BJ (cell line): ENCODE measurements around the gene C8B. TPM values are rescaled to one million over a fixed set of nuclear protein-coding genes. Genes with fewer than 3 reads are reported as not detected.

ENCODE experiments used
- CTCF ChIA-PET: fragments of 350-600 bp; formaldehyde crosslinking; extraction: SDS; loops from one replicate; lab custom pipeline; 2021; ENCODE audit warnings: antibody characterized with exemption, inconsistent platforms; lab: Yijun Ruan, JAX
- POLR2A ChIA-PET: fragments of 300-600 bp; sonication (Branson Sonifier 250); formaldehyde crosslinking; extraction: SDS; loops from one replicate; lab custom pipeline; 2021; ENCODE audit warnings: antibody characterized with exemption; lab: Charles Lee
- DNase-seq: peaks from one replicate; pipeline ENCODE4 v3.0.0-alpha.2; 2011; ENCODE audit warnings: low read depth
- H3K27me3 ChIP-seq: 2 replicates; pipeline ENCODE4 v1.6.0; 2011; ENCODE audit warnings: low read length; ENCODE audit not compliant: control insufficient read depth, insufficient read depth
- H3K36me3 ChIP-seq: 2 replicates; pipeline ENCODE4 v1.5.1; 2011; ENCODE audit warnings: low read length; ENCODE audit not compliant: control insufficient read depth, insufficient read depth
- H3K4me3 ChIP-seq: 2 replicates; pipeline ENCODE4 v1.5.1; 2011; ENCODE audit warnings: low read depth, mild to moderate bottlenecking, control low read depth, low read length
- polyA plus RNA-seq: library from polyadenylated mRNA; depleted of rRNA; stranded (reverse); fragments of >200 nt; gene quantifications from 2 replicates; pipeline ENCODE4 v1.2.3, GENCODE V29; 2011
- TF ChIP-seq, protein P1 (sequence below): IDR thresholded peaks from 2 replicates; pipeline ENCODE4 v1.5.1; 2011; ENCODE audit warnings: low read depth, mild to moderate bottlenecking, control low read depth, inconsistent platforms, low read length, moderate library complexity; ENCODE audit not compliant: insufficient read depth

C8B gene
- polyA plus RNA-seq, 1 experiment = not detected

DNA sequence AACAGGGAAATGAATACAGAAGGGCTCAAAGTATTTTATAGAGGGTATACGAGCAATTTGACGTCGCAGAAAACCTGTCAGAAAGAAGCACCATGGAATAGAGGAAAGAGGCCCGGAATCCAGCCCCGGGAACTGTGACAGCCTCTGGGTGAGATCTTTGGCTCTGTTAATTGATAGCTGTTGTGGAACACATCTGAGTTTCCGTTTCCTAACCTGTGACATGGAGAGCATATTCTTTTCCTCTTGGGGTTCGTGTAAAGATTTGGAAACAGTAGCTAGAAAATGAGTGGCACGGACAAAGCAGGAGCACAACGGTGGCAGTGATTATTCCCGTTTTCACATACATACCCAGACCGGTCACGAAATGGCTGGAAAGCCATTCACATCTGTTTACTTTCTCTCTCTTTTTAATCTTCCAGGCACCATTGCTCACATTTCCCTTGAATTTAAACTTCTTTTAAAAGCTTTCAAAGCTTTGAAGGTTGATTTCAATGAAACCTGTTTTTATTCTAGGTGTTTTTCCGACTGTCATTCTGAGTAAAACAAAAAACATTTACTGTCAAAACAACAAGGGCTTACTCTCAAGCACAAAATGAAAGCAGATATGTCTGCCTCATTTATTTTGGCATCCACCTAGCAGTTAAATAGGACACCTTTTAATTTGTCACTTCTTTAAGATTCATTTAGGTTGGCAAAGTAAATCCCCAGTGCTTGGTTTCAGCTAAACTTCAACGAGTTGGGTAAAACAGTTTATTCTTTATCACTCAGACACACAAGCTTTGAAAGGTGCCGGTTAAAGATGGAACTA, 26.7 kb upstream of the C8B start:
- Histone ChIP-seq H3K4me3 (no peak overlapping the region), H3K27me3 (no peaks in the 10 kb centered on the region), H3K36me3 (no peaks in the 10 kb centered on the region)
- DNase-seq = no peak
- POLR2A ChIA-PET = no interaction called here
- CTCF ChIA-PET = interaction anchor here (0.6 kb wide), 1 partner anchor 554 kb away, joined by 3 read pairs; no protein-coding TSS in a partner anchor
- TF ChIP-seq, protein P1, sequence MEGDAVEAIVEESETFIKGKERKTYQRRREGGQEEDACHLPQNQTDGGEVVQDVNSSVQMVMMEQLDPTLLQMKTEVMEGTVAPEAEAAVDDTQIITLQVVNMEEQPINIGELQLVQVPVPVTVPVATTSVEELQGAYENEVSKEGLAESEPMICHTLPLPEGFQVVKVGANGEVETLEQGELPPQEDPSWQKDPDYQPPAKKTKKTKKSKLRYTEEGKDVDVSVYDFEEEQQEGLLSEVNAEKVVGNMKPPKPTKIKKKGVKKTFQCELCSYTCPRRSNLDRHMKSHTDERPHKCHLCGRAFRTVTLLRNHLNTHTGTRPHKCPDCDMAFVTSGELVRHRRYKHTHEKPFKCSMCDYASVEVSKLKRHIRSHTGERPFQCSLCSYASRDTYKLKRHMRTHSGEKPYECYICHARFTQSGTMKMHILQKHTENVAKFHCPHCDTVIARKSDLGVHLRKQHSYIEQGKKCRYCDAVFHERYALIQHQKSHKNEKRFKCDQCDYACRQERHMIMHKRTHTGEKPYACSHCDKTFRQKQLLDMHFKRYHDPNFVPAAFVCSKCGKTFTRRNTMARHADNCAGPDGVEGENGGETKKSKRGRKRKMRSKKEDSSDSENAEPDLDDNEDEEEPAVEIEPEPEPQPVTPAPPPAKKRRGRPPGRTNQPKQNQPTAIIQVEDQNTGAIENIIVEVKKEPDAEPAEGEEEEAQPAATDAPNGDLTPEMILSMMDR = no peak

DNA sequence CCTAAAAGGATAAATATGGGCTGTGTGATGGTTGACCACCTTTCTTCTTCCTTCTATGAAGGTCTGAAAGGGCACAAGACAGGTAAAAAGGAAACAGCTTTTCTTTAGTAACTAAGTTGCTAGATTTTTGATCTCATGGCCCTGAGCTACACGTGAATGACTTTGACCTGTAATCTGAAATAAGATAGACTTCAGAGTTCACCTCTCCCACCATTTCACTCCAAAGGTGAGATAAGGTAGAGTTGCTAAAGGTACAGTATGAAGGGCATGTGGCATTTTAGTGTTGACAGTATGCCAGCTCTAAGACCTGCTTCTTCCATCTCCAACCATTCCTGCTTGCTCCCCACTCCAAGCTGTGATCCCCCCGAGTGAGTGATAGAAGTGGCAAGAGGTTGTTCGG, 25.8 kb upstream of the C8B start:
- TF ChIP-seq, protein P1 = no peak
- DNase-seq = no peak
- ChIA-PET POLR2A (no interaction called here), CTCF (interaction anchor here (1.1 kb wide), 2 partner anchors 9 to 17 kb away, joined by 3 read pairs; no protein-coding TSS in a partner anchor)
- Histone ChIP-seq H3K27me3 (no peaks in the 10 kb centered on the region), H3K4me3 (no peak overlapping the region), H3K36me3 (no peaks in the 10 kb centered on the region)

- DNase-seq = no peak
- CTCF ChIA-PET = interaction anchor here (0.7 to 1.0 kb wide), 2 partner anchors 18 to 20 kb away, joined by 3 to 4 read pairs; partner anchors contain the start of gene C8B
- Histone ChIP-seq H3K27me3 (no peaks in the 10 kb centered on the region), H3K36me3 (no peaks in the 10 kb centered on the region), H3K4me3 (no peak overlapping the region)
- POLR2A ChIA-PET = no interaction called here
- TF ChIP-seq, protein P1 = no peak
Observed at GRCh38 chr1:56986397-56986796, 20.6 kb upstream of the C8B start.

- no peaks in the 10 kb centered on the region for H3K27me3 ChIP-seq
- DNase-seq = no peak
- ChIA-PET POLR2A (no interaction called here), CTCF (interaction anchor here (0.7 kb wide), 1 partner anchor 20 kb away, joined by 3 read pairs; the partner anchor contains the start of gene C8B)
- H3K36me3 ChIP-seq = no peaks in the 10 kb centered on the region
- TF ChIP-seq, protein P1 = no peak
- H3K4me3 ChIP-seq = no peak overlapping the region
Observed at GRCh38 chr1:56985857-56986256, 20.0 kb upstream of the C8B start.

DNA sequence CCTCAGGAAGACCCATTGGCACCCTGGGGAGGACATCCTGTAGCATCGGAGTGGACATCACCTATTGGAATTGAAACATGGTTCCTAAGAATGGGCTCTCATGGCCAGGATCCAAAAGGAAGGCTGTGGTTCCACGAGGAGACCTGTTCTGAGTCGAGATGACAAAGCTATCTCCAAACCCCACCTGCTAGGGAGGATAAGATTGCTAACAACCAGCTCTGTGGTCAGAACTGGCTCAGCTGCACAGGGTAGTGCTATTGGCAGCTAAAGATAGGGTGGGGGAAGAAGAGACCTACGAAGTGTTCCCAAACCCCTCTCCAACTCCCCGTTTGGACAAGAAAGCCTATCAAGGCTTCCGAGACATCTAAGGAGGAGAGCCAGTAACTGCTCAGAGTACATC, 17.7 kb upstream of the C8B start:
- Histone ChIP-seq H3K4me3 (no peak overlapping the region), H3K36me3 (no peaks in the 10 kb centered on the region), H3K27me3 (no peaks in the 10 kb centered on the region)
- CTCF ChIA-PET = interaction anchor here (2.3 kb wide), 1 partner anchor 15 kb away, joined by 7 read pairs; no protein-coding TSS in a partner anchor
- TF ChIP-seq, protein P1 = no peak
- POLR2A ChIA-PET = no interaction called here
- DNase-seq = no peak
